ENCODE data around the gene PLIN4.

DNA sequence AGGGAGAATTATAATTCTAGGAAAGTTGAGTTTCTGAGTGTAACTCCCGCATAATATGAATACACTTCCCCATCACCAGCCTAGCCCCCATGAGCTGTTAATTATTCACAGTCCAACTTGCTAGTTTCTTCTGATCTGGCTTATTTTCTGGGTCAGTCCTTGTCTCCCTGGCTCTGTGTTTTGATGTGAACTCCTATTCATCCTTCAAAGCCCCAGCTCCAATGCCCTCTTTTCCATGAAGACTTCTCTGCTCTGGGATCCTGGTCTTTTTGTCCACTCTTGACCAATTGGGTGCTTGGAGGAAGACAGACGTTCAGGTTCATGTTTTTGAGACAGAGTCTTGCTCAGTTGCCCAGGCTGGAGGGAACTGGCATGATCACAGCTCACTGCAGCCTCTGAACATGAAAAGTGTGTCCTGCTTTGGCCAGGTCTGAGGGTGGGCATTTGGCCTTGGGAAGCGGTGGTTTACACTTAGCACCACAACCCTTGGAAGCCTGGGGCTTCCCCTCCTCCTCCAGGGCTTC, 20.9 kb upstream of the PLIN4 start:
- TF ChIP-seq, protein P1, sequence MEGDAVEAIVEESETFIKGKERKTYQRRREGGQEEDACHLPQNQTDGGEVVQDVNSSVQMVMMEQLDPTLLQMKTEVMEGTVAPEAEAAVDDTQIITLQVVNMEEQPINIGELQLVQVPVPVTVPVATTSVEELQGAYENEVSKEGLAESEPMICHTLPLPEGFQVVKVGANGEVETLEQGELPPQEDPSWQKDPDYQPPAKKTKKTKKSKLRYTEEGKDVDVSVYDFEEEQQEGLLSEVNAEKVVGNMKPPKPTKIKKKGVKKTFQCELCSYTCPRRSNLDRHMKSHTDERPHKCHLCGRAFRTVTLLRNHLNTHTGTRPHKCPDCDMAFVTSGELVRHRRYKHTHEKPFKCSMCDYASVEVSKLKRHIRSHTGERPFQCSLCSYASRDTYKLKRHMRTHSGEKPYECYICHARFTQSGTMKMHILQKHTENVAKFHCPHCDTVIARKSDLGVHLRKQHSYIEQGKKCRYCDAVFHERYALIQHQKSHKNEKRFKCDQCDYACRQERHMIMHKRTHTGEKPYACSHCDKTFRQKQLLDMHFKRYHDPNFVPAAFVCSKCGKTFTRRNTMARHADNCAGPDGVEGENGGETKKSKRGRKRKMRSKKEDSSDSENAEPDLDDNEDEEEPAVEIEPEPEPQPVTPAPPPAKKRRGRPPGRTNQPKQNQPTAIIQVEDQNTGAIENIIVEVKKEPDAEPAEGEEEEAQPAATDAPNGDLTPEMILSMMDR (optimal IDR thresholded peaks at IDR 0.05 in 1 of 3, IDR thresholded peaks at IDR 0.05 in 1 of 3, conservative IDR thresholded peaks at IDR 0.05 in 1 of 3; ENCODE audit: extremely low read depth in 1 of 3, insufficient read depth in 2 of 3, low read length in 3 of 3): no peak
- TF ChIP-seq EZH2 (IDR thresholded peaks at IDR 0.05; ENCODE audit: low read length): no peak

Data from keratinocyte (primary cell).